ENCODE data around the gene PPP1R13B.

PPP1R13B gene

GRCh38 chr14:103738166-103738565, 109.2 kb downstream of the PPP1R13B start:
- in situ Hi-C loops (cut with HindIII; ENCODE audit: low pct_ligation_motif_present, low pct_unique_long_range_greater_than_20kb, low sequenced_read_pairs): no loop called here
- no peak for DNase-seq

- DNase-seq: no peak
- in situ Hi-C loops (cut with HindIII; ENCODE audit: low pct_ligation_motif_present, low pct_unique_long_range_greater_than_20kb, low sequenced_read_pairs): no loop called here
Measured at GRCh38 chr14:103737432-103738045, 109.8 kb downstream of the PPP1R13B start.

DNA sequence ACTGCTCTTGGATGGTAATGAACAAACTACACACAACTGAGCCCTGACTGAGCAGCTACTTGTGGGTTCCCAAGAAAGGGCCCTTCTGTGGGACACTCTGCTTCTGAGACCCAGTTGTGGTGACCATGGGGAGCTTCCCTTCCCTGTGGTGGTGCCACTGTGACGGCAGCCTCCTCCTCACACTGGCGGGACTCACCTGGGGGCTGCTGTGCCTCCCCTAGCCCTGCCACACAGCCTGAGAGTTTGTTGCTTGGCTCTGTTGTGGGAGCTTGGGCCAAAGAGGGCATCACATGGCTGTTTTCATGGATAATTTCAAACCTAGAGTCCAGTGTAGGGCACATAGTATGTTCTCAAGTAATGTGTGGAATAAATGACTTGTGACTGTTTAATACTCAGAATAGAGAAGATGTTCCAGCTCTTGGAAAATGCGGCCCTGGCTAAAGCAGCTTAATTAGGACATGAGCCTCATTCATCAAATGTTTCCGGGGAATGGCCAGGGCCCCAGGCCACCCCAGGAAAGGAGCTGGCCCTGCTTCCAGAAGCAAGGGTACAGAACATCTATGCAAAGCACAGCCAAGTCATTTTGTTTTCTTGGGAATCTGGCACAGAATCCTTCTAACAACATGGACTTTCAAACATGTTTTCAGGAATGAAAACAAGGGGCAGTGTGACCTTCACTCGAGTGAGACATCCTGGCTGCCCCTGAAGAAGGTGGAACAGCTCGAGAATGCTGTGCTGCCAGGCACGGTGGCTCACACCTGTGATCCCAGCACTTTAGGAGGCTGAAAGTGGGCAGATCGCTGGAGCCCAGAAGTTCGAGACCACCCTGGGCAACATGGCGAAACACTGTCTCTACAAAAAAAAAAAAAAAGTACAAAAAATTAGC, 110.6 kb downstream of the PPP1R13B start:
- in situ Hi-C loops (cut with HindIII; ENCODE audit: low pct_ligation_motif_present, low pct_unique_long_range_greater_than_20kb, low sequenced_read_pairs): no loop called here
- DNase-seq: no peak

DNA sequence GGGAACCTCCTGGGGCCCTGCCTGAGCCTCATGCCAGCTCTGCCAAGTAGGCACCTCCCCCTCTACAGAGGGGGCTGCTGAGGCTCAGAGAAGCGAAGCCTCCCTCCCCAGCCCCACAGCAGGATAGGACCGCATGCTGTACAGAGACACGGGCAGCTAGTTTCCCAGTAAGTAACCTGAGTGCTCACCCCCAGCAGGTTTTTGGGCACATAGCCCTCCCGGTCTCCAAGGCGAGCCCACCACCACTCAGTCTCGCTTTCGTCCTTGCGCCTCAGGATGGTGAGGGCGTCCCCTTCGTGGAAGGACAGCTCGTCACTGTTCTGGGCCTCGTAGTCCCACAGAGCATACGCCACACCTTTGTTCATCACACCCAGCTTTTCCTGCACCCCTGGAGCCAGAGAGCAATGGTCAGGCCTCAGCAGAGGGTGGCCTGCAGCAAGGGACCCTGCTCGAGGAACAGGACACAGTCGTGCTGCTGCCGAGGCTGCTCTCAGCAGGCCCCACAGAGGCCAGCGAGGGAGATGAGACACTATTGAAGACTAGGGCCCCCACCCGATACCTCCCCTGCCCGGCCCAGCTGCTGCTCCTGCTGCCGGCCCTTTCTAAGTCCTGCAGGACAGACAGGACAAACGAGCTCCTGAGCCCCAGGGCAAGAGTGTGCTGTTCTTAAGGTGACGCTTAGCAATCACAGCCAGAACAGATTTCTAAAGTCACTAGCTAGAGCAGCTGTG, 111.4 kb downstream of the PPP1R13B start:
- DNase-seq: no peak
- in situ Hi-C loops (cut with HindIII; ENCODE audit: low pct_ligation_motif_present, low pct_unique_long_range_greater_than_20kb, low sequenced_read_pairs): no loop called here

DNA sequence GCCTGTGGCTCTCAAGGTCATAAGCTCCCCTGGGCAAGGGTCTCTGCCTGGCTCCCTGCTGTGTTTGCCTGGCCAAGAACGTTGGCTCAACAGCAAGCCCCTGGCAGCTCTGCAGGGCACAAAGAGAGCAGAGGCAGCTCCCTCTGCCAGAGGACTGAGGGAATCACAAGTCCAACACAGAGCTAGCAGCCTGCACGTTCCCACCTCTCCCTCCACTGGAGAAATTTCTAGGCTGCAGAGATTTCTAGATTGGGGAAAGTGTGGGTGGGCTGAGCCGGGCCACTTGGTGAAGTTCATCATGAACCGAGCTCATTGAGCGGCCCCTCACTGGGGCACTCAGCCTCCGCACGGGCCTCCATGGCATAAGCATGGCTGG, 111.9 kb downstream of the PPP1R13B start:
- in situ Hi-C loops (cut with HindIII; ENCODE audit: low pct_ligation_motif_present, low pct_unique_long_range_greater_than_20kb, low sequenced_read_pairs): no loop called here
- DNase-seq: no peak

- DNase-seq: no peak
- in situ Hi-C loops (cut with HindIII; ENCODE audit: low pct_ligation_motif_present, low pct_unique_long_range_greater_than_20kb, low sequenced_read_pairs): no loop called here
Measured at GRCh38 chr14:103735022-103735421, 112.4 kb downstream of the PPP1R13B start.

DNA sequence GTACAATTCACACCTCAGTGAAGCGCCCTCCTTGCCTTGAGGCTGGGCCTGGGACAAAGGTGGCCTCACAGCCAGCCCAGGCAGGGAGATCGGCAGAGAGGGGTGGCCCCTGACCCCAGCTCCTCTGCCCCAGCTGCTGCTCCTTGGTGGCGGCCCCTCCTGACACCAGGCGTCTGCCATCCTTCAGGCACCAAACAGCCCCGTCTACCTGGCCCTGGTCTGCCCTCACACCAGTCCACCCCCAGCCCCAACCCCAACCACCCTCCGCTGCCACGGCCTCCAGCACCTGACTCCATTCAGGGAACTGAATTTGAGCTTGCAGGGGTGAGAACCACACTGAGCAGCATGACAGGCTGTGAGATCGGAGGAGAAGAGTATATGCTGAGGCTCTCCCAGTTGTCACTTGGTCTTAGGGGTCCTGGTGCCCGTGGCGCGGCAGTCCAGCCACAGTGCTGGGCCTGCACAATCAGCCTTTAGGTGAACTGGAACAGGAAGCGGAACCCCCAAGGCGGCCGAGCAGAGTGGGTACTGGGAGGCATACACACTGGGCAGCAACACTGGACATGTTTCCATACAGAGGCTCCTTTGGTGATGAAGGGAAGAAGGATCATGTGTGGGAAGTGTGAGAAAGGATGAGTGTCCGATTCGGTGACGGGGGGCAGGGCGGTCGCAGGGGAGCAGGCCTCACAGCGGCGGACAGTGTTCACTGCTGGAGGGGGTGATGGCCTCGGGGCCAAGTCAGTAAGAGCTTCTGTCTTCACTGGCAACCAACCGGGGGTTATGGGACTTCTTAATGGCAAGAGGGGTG, 113.1 kb downstream of the PPP1R13B start:
- in situ Hi-C loops (cut with HindIII; ENCODE audit: low pct_ligation_motif_present, low pct_unique_long_range_greater_than_20kb, low sequenced_read_pairs): no loop called here
- no peak for DNase-seq

DNA sequence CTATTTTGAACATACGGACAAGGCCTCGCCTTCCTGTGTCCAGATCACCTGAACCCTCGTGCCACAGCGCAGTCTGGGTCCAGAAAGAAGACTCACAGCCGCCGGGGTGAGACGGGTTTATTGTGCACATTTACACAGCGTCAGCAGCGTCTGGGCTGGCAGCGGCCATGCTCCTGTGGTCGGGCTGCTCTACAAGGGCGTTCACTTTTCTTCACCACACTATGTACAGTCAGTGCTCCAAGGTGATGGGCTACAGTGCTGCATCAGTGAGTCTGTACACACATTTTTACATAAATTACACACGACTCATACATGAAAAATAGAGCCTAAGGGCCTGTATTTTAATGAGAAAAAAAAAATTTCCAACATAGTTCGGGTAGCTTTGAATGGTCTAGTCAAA, 113.7 kb downstream of the PPP1R13B start:
- in situ Hi-C loops (cut with HindIII; ENCODE audit: low pct_ligation_motif_present, low pct_unique_long_range_greater_than_20kb, low sequenced_read_pairs): no loop called here
- DNase-seq: no peak

DNA sequence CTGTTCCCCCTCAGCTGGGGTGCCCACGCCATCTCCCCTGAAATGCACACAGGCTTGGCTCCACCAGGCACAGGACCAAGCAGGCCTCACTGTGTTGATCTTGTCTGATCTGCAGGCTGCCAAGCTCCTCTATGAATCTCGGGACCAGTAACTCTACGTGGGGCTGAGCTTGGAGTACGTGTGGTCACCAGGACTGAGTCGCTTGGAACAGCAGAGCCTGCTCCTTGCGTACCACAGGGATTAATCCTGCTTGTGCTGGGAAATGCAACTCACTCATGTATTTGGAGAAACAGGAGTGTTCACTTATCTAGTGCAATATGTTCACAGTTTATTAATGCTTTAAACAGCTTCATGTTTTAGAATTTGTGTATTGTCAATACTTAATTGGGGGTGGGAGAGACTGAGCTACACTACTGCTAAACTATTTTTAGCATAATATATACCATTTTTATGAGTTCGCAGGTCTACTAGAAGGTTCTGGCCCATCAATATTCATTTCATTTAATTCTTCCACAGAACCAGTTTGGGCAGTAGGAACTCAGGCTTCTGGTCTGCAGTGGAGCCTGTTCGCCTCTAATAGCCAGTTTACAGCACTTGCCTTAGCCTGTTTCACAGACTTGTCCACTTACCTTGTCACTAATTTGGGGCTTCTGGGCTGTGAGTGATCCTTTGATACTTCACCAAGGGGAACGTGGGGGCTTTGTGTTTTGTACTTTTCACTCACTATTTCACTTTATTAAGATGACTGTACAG, 114.3 kb downstream of the PPP1R13B start:
- in situ Hi-C loops (cut with HindIII; ENCODE audit: low pct_ligation_motif_present, low pct_unique_long_range_greater_than_20kb, low sequenced_read_pairs): no loop called here
- DNase-seq: no peak

GRCh38 chr14:103731916-103732867, 115.2 kb downstream of the PPP1R13B start:
- in situ Hi-C loops (cut with HindIII; ENCODE audit: low pct_ligation_motif_present, low pct_unique_long_range_greater_than_20kb, low sequenced_read_pairs): no loop called here
- DNase-seq: no peak

- in situ Hi-C loops (cut with HindIII; ENCODE audit: low pct_ligation_motif_present, low pct_unique_long_range_greater_than_20kb, low sequenced_read_pairs): no loop called here
Measured at GRCh38 chr14:103731481-103731880, 115.9 kb downstream of the PPP1R13B start.

GRCh38 chr14:103730490-103731035, 116.8 kb downstream of the PPP1R13B start:
- no peak for DNase-seq
- in situ Hi-C loops (cut with HindIII; ENCODE audit: low pct_ligation_motif_present, low pct_unique_long_range_greater_than_20kb, low sequenced_read_pairs): no loop called here

More at GRCh38 chr14:103731481-103731880, 115.9 kb downstream of the PPP1R13B start:
- no peak for DNase-seq

GRCh38 chr14:103729496-103730448, 117.6 kb downstream of the PPP1R13B start:
- DNase-seq: no peak
- in situ Hi-C loops (cut with HindIII; ENCODE audit: low pct_ligation_motif_present, low pct_unique_long_range_greater_than_20kb, low sequenced_read_pairs): no loop called here

- in situ Hi-C loops (cut with HindIII; ENCODE audit: low pct_ligation_motif_present, low pct_unique_long_range_greater_than_20kb, low sequenced_read_pairs): no loop called here
- DNase-seq: no peak
Measured at GRCh38 chr14:103728721-103729120, 118.7 kb downstream of the PPP1R13B start.

- in situ Hi-C loops (cut with HindIII; ENCODE audit: low pct_ligation_motif_present, low pct_unique_long_range_greater_than_20kb, low sequenced_read_pairs): no loop called here
- no peak for DNase-seq
Measured at GRCh38 chr14:103728141-103728540, 119.2 kb downstream of the PPP1R13B start.
